ENCODE measurements around the gene PCMT1.

Gene PCMT1

GRCh38 chr6:149855040-149855654 is 105.6 kb downstream of the PCMT1 start:
- no peak for TF ChIP-seq CTCF (IDR thresholded peaks at IDR 0.05; ENCODE audit: control extremely low read depth, extremely low read depth, low read depth, missing control alignments)
- no peak for DNase-seq (ENCODE audit: extremely low spot score)
- ChIA-PET POLR2A (no interaction called here), CTCF (interaction anchor here (1.2 kb wide), 1 partner anchor 9 kb away, joined by 4 read pairs; no protein-coding TSS in a partner anchor)

GRCh38 chr6:149855741-149856140 is 106.2 kb downstream of the PCMT1 start:
- ChIA-PET CTCF (interaction anchor here (1.2 kb wide), 2 partner anchors 9 to 33 kb away, joined by 3 to 4 read pairs; no protein-coding TSS in a partner anchor), POLR2A (no interaction called here)
- no peak for TF ChIP-seq CTCF (IDR thresholded peaks at IDR 0.05; ENCODE audit: control extremely low read depth, extremely low read depth, low read depth, missing control alignments)
- DNase-seq (ENCODE audit: extremely low spot score): no peak

GRCh38 chr6:149856256-149856994 is 106.9 kb downstream of the PCMT1 start:
- ChIA-PET CTCF (interaction anchor here (0.7 to 1.2 kb wide), 3 partner anchors 8 to 33 kb away, joined by 3 to 4 read pairs (median 3); partner anchors contain the start of gene LRP11), POLR2A (no interaction called here)
- DNase-seq (ENCODE audit: extremely low spot score): no peak
- no peak for TF ChIP-seq CTCF (IDR thresholded peaks at IDR 0.05; ENCODE audit: control extremely low read depth, extremely low read depth, low read depth, missing control alignments)

- DNase-seq (ENCODE audit: extremely low spot score): no peak
- CTCF ChIA-PET: no interaction called here
- POLR2A ChIA-PET: no interaction called here
- no peak for TF ChIP-seq CTCF (IDR thresholded peaks at IDR 0.05; ENCODE audit: control extremely low read depth, extremely low read depth, low read depth, missing control alignments)
Measured at GRCh38 chr6:149857541-149857940, 108.0 kb downstream of the PCMT1 start.

- no peak for TF ChIP-seq CTCF (IDR thresholded peaks at IDR 0.05; ENCODE audit: control extremely low read depth, extremely low read depth, low read depth, missing control alignments)
- ChIA-PET POLR2A (no interaction called here), CTCF (no interaction called here)
- DNase-seq (ENCODE audit: extremely low spot score): no peak
Measured at GRCh38 chr6:149859368-149859767, 109.8 kb downstream of the PCMT1 start.

- ChIA-PET CTCF (no interaction called here), POLR2A (no interaction called here)
- DNase-seq (ENCODE audit: extremely low spot score): no peak
- TF ChIP-seq CTCF (IDR thresholded peaks at IDR 0.05; ENCODE audit: control extremely low read depth, extremely low read depth, low read depth, missing control alignments): no peak
Measured at GRCh38 chr6:149859938-149860337, 110.4 kb downstream of the PCMT1 start.
